Activated CD4-positive, alpha-beta T cell treated with anti-CD3 and anti-CD28 coated beads for 1 hour (primary cell): ENCODE measurements around the gene MS4A12.
"Not testable (repeated sequence)": the region's sequence is repeated elsewhere in the genome, so short reads cannot be mapped to it uniquely, and the experiment has no call there.

Experiments used
- DNase-seq: peaks from one replicate; pipeline ENCODE4 v3.0.0-alpha.2; 2020

Gene MS4A12

GRCh38 chr11:60513496-60514460 is 21.2 kb downstream of the MS4A12 start:
- DNase-seq, result no peak

- DNase-seq, result no peak
Measured at GRCh38 chr11:60515144-60515855, 22.7 kb downstream of the MS4A12 start, which contains the start of gene MS4A13. Gene MS4A13 (plus strand): TSS chr11:60515392. CDS start chr11:60518084, 2,692 bp downstream.

- no peak for DNase-seq
Measured at GRCh38 chr11:60528465-60528864, 35.9 kb downstream of the MS4A12 start.

- DNase-seq, result no peak
Measured at GRCh38 chr11:60528934-60529333, 36.4 kb downstream of the MS4A12 start.

GRCh38 chr11:60530454-60531100 is 38.0 kb downstream of the MS4A12 start:
- DNase-seq, result no peak

- DNase-seq, result not testable (repeated sequence)
Measured at GRCh38 chr11:60532383-60532782, 39.8 kb downstream of the MS4A12 start.

- DNase-seq, result not testable (repeated sequence)
Measured at GRCh38 chr11:60538627-60539026, 46.0 kb downstream of the MS4A12 start.

GRCh38 chr11:60544077-60544476 is 51.5 kb downstream of the MS4A12 start:
- DNase-seq, result no peak
